ENCODE data around the gene MIS18A.

DNA sequence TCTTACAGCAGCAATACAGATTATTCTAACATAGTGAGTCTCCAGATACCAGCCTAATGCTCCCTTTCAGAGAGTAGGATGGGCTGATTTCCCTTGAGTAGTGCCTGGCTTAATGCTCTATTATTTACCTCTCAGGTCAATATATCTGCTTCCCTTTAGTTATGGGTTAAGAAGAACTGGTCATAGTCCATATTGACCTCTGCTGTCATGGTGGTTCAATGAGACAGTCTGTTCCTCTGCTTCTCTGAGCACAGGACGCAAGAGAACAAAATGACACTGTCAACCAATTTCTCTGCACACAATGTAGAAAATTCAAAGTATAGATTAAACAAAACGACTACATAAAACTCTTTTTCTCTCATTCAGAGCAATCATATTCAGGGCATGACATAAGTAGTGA, 22.7 kb upstream of the MIS18A start:
- TF ChIP-seq, protein P1, sequence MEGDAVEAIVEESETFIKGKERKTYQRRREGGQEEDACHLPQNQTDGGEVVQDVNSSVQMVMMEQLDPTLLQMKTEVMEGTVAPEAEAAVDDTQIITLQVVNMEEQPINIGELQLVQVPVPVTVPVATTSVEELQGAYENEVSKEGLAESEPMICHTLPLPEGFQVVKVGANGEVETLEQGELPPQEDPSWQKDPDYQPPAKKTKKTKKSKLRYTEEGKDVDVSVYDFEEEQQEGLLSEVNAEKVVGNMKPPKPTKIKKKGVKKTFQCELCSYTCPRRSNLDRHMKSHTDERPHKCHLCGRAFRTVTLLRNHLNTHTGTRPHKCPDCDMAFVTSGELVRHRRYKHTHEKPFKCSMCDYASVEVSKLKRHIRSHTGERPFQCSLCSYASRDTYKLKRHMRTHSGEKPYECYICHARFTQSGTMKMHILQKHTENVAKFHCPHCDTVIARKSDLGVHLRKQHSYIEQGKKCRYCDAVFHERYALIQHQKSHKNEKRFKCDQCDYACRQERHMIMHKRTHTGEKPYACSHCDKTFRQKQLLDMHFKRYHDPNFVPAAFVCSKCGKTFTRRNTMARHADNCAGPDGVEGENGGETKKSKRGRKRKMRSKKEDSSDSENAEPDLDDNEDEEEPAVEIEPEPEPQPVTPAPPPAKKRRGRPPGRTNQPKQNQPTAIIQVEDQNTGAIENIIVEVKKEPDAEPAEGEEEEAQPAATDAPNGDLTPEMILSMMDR (IDR thresholded peaks at IDR 0.05) = no peak
- TF ChIP-seq POLR2A (IDR thresholded peaks at IDR 0.05) = no peak
